ENCODE results near the gene PARN. TPM values are rescaled to one million over a fixed set of nuclear protein-coding genes. Genes with fewer than 3 reads are reported as not detected.

The PARN gene
- total and polyA plus RNA-seq, 12 donors, result 11.7 to 121 (median 35.6) TPM

DNA sequence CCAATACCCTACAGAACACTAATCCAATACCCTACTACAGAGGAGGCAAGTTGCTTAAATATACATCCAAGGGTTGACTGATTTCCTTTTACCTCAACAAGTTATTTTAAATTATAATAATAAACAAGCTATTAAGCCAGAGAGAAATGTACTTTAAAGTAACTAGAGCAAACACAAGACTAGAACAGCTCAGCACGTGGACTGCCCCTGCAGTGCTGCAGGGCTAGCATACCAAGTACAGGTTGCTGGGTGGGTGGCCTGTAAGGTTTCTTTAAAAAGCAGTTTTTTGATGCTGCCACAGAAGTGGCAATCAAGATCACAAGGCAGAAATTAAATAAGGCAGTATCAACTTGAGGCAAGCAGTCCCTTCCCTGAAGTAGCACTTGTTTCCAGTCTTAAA, 63.5 kb downstream of the PARN start:
- intact Hi-C loops (cut with DNase I), result no loop called here
- H3K9me3 ChIP-seq (replicated peaks in 1 of 3), result no peaks in the 10 kb centered on the region
- TF ChIP-seq, protein P1, sequence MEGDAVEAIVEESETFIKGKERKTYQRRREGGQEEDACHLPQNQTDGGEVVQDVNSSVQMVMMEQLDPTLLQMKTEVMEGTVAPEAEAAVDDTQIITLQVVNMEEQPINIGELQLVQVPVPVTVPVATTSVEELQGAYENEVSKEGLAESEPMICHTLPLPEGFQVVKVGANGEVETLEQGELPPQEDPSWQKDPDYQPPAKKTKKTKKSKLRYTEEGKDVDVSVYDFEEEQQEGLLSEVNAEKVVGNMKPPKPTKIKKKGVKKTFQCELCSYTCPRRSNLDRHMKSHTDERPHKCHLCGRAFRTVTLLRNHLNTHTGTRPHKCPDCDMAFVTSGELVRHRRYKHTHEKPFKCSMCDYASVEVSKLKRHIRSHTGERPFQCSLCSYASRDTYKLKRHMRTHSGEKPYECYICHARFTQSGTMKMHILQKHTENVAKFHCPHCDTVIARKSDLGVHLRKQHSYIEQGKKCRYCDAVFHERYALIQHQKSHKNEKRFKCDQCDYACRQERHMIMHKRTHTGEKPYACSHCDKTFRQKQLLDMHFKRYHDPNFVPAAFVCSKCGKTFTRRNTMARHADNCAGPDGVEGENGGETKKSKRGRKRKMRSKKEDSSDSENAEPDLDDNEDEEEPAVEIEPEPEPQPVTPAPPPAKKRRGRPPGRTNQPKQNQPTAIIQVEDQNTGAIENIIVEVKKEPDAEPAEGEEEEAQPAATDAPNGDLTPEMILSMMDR (IDR thresholded peaks at IDR 0.05), result no peak
- no peak for TF ChIP-seq POLR2A (IDR thresholded peaks at IDR 0.05)
- peaks cover 22 to 37% of the 10 kb centered on the region in 2 donors for H3K4me1 ChIP-seq (replicated peaks in 1 of 2)
- no peak overlapping the region for H3K4me3 ChIP-seq
- H3K36me3 ChIP-seq (replicated peaks in 1 of 2), result no peaks in the 10 kb centered on the region
- WGBS, 4 donors, result 92 to 100% (median 99%) methylated on average over 1 of the region's 1 CpG
- H3K27me3 ChIP-seq, result no peaks in the 10 kb centered on the region
- no peak for DNase-seq
- no peak overlapping the region for H3K27ac ChIP-seq

DNA sequence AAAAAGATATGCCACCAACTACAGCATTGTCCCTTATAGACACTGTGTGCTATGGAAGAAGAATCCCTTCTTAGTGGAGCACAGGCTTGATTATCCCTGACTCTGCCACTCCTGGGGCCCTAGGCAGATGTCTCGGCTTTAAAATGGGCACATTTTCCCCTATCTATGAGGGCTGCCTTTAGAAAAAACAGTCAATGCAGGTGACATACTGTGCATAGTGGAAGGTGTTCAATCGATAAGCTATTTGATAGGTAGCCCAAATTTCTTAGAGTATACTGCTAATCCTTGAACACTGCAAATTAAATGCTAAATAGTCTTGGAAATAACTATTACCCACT, 64.4 kb downstream of the PARN start:
- Histone ChIP-seq H3K27ac (peak overlapping the region in 3 of 5 donors; percentile 19 to 73 (median 40)), H3K4me1 (replicated peaks in 1 of 2) (peaks cover 24 to 41% of the 10 kb centered on the region in 2 donors), H3K27me3 (no peaks in the 10 kb centered on the region), H3K9me3 (replicated peaks in 1 of 3) (no peaks in the 10 kb centered on the region), H3K4me3 (no peak overlapping the region), H3K36me3 (replicated peaks in 1 of 2) (no peaks in the 10 kb centered on the region)
- intact Hi-C loops (cut with DNase I), result no loop called here
- WGBS, 4 donors, result 93 to 97% (median 94%) methylated on average over 2 of the region's 2 CpGs
- no peak for DNase-seq
- TF ChIP-seq POLR2A (IDR thresholded peaks at IDR 0.05), result no peak

DNA sequence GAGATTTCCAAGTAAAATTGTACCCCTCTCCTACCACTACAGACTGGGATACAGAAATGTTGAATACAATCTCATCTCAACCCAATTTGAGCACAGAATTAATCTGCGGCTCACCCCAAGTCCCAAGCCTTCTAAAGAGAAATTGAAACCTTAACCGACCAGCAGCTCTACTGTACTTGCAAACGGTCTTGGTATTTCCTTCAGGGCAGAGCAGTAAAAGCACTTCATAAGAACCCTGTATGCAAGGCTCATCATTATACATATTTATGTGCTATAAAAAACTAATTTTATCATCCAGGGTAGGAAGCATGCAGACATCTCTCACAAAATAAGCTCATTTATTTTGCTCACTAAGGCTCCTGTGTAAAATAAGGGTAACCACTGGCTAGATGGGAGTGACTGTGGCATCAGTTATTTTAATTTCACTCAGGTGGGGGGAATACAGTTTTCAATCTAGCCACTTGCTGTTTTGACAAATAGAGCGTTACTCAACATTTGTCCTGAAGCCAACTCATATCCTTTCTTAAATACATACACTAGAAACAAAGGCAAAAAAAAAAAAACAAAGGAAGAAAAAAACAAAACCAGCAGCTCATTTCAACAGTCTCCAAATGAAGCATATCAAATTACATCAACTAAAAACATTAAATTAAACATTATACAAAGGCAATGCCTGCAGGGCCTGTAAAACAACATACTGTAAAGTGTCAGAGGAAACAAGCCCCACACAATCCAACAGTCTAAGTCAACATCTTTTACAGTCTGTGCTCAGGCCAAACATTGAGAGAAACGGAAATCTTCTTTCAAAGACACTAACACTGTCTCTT, 65.0 kb downstream of the PARN start:
- Histone ChIP-seq H3K27me3 (no peaks in the 10 kb centered on the region), H3K4me3 (peak overlapping the region in 1 of 4 donors; percentile 2), H3K36me3 (replicated peaks in 1 of 2) (no peaks in the 10 kb centered on the region), H3K9me3 (replicated peaks in 1 of 3) (no peaks in the 10 kb centered on the region), H3K4me1 (replicated peaks in 1 of 2) (peaks cover 30 to 47% of the 10 kb centered on the region in 2 donors), H3K27ac (peak overlapping the region in 3 of 5 donors; percentile 19 to 73 (median 57))
- DNase-seq, result no peak
- no peak for TF ChIP-seq POLR2A (IDR thresholded peaks at IDR 0.05)
- TF ChIP-seq, protein P1 (IDR thresholded peaks at IDR 0.05), result no peak
- 48 to 54% (median 51%) methylated on average over 5 of the region's 5 CpGs for WGBS, 4 donors
- intact Hi-C loops (cut with DNase I), result no loop called here

DNA sequence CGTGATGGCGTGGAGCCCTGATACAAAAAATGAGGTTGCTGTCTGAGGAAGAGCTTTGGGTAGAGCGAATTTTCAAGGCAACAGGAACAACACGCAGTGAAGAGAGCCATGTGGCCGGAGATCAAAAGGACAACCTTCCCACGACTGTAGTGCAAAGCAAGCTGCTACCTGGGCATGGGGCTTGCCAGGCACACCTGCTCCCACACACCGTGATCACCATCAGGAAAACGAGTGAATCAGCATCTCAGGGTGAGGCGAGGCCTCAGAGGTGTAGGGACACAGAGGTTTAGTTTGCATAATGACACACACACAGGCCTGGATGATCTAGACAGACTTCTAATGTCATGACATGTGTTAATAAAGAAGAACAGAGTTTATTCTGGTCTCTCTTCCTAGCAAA, 65.7 kb downstream of the PARN start:
- H3K27ac ChIP-seq, result peak overlapping the region in 4 of 5 donors; percentile 52 to 73 (median 62)
- H3K36me3 ChIP-seq (replicated peaks in 1 of 2), result no peaks in the 10 kb centered on the region
- intact Hi-C loops (cut with DNase I), result no loop called here
- H3K9me3 ChIP-seq (replicated peaks in 1 of 3), result no peaks in the 10 kb centered on the region
- WGBS, 4 donors, result 69 to 80% (median 72%) methylated on average over 8 to 9 of the region's 9 CpGs
- peak in 1 of 7 donors; percentile 11 for DNase-seq
- no peak overlapping the region for H3K4me3 ChIP-seq
- H3K27me3 ChIP-seq, result no peaks in the 10 kb centered on the region
- TF ChIP-seq, protein P1 (IDR thresholded peaks at IDR 0.05), result no peak
- peaks cover 33 to 52% of the 10 kb centered on the region in 2 donors for H3K4me1 ChIP-seq (replicated peaks in 1 of 2)

Data from adrenal gland (tissue), 12 donors.